H1 (cell line): ENCODE measurements around the gene MYBPH. TPM values are rescaled to one million over a fixed set of nuclear protein-coding genes. Genes with fewer than 3 reads are reported as not detected.

Experiments used
- CTCF ChIA-PET: fragments of 300-600 bp; sonication (Branson Sonifier 250); formaldehyde crosslinking; loops from one replicate; lab custom pipeline; 2021; ENCODE audit not compliant: partially characterized antibody; lab: Charles Lee
- POLR2A ChIA-PET: fragments of 300-600 bp; sonication (Branson Sonifier 250); formaldehyde crosslinking; loops from one replicate; lab custom pipeline; 2021; ENCODE audit warnings: inconsistent platforms; ENCODE audit not compliant: partially characterized antibody; lab: Charles Lee
- DNase-seq, 2 experiments: peaks; one replicate each; pipeline versions ENCODE4 v3.0.0 to v3.0.0-alpha.2; 2010 to 2022; ENCODE audit warnings: low spot score in 2 of 2, low read depth in 1 of 2, mixed read lengths in 1 of 2
- FAIRE-seq: peaks from 2 replicates; lab custom pipeline; 2011; peaks lifted over from hg19 to GRCh38; lab: Jason Lieb, UNC
- H2AFZ ChIP-seq: 2 replicates; pipeline ENCODE4 v1.8.1; 2012; ENCODE audit warnings: low read length, inconsistent platforms
- H2AK5ac ChIP-seq: 2 replicates; pipeline ENCODE4 v1.6.1; 2013; ENCODE audit warnings: low read depth, low read length
- H2BK120ac ChIP-seq: replicated peaks from 2 replicates; pipeline ENCODE3; 2013; ENCODE audit warnings: low read depth, low read length, inconsistent platforms
- H2BK12ac ChIP-seq: 2 replicates; pipeline ENCODE4 v1.6.1; 2013; ENCODE audit warnings: low read depth, low read length
- H2BK15ac ChIP-seq: 2 replicates; pipeline ENCODE4 v1.6.1; 2013; ENCODE audit warnings: low read length
- H2BK20ac ChIP-seq: 2 replicates; pipeline ENCODE4 v1.6.1; 2013; ENCODE audit warnings: low read length
- H2BK5ac ChIP-seq: 2 replicates; pipeline ENCODE4 v1.6.1; 2013; ENCODE audit warnings: low read depth, low read length
- H3K14ac ChIP-seq: 2 replicates; pipeline ENCODE4 v1.6.1; 2013; ENCODE audit warnings: inconsistent platforms; ENCODE audit not compliant: insufficient read length
- H3K18ac ChIP-seq: 2 replicates; pipeline ENCODE4 v1.6.1; 2013; ENCODE audit warnings: low read length; ENCODE audit errors: extremely low read depth
- H3K23ac ChIP-seq: 2 replicates; pipeline ENCODE4 v1.6.1; 2013; ENCODE audit warnings: inconsistent platforms; ENCODE audit not compliant: insufficient read length
- H3K23me2 ChIP-seq: 2 replicates; pipeline ENCODE4 v1.6.1; 2013; ENCODE audit warnings: low read depth, low read length
- H3K27ac ChIP-seq: 2 replicates; pipeline ENCODE4 v1.6.1; 2011; ENCODE audit warnings: low read depth, low read length, inconsistent platforms
- H3K27me3 ChIP-seq, 4 experiments: replicated peaks in 1 of 4; 1 replicate in 1 of 4; 2 replicates in 3 of 4; pipeline versions ENCODE4 v1.6.1 to v1.8.1; 2011 to 2013; ENCODE audit warnings: low read length in 3 of 4, mild to moderate bottlenecking in 3 of 4, inconsistent platforms in 2 of 4, mixed read lengths in 2 of 4, moderate library complexity in 1 of 4; ENCODE audit not compliant: control insufficient read depth in 3 of 4, insufficient read depth in 3 of 4; ENCODE audit errors: extremely low read depth in 1 of 4
- H3K36me3 ChIP-seq, 4 experiments: 2 replicates each; pipeline versions ENCODE4 v1.6.1 to v1.8.1; 2011 to 2013; ENCODE audit warnings: mild to moderate bottlenecking in 4 of 4, low read length in 3 of 4, moderate library complexity in 2 of 4, control low read depth in 1 of 4, inconsistent platforms in 1 of 4; ENCODE audit not compliant: insufficient read depth in 4 of 4, control insufficient read depth in 2 of 4
- H3K4ac ChIP-seq: replicated peaks from 2 replicates; pipeline ENCODE3; 2013; ENCODE audit warnings: low read length, low read depth, mixed read lengths, inconsistent platforms; ENCODE audit not compliant: insufficient read length
- H3K4me1 ChIP-seq, 4 experiments: replicated peaks in 1 of 4; 1 replicate in 1 of 4; 2 replicates in 3 of 4; pipeline versions ENCODE4 v1.6.1 to v1.8.1; 2011 to 2013; ENCODE audit warnings: low read length in 3 of 4, inconsistent platforms in 2 of 4, mixed read lengths in 1 of 4; ENCODE audit not compliant: insufficient read depth in 4 of 4, control insufficient read depth in 3 of 4
- H3K4me2 ChIP-seq, 2 experiments: 2 replicates each; pipeline versions ENCODE4 v1.6.1 to v1.8.1; 2011 to 2013; ENCODE audit warnings: low read depth in 2 of 2, low read length in 2 of 2, control low read depth in 1 of 2, inconsistent platforms in 1 of 2, mild to moderate bottlenecking in 1 of 2; ENCODE audit not compliant: insufficient read depth in 1 of 2
- H3K4me3 ChIP-seq, 4 experiments: fragments of 200-600, 300-600 bp in 1 of 4; sonication (generic), shearing (Covaris generic), sonication (Bioruptor Twin) in 1 of 4; 2 replicates each; pipeline versions ENCODE4 v1.5.1 to v1.8.1; 2011 to 2016; ENCODE audit warnings: low read length in 4 of 4, low read depth in 3 of 4, control low read depth in 2 of 4, inconsistent platforms in 2 of 4, mild to moderate bottlenecking in 2 of 4, mixed read lengths in 1 of 4, moderate library complexity in 1 of 4; ENCODE audit not compliant: insufficient read depth in 2 of 4; ENCODE audit errors: extremely low read depth in 1 of 4
- H3K56ac ChIP-seq: replicated peaks from 2 replicates; pipeline ENCODE3; 2013; ENCODE audit warnings: low read depth, mild to moderate bottlenecking, mixed read lengths, low read length, inconsistent platforms; ENCODE audit not compliant: insufficient read length
- H3K79me1 ChIP-seq: 2 replicates; pipeline ENCODE4 v1.6.1; 2013; ENCODE audit warnings: low read depth, low read length, control low read depth
- H3K79me2 ChIP-seq, 2 experiments: 2 replicates each; pipeline versions ENCODE4 v1.6.1 to v1.8.1; 2012 to 2013; ENCODE audit warnings: low read length in 2 of 2, mild to moderate bottlenecking in 2 of 2, inconsistent platforms in 1 of 2; ENCODE audit not compliant: insufficient read depth in 2 of 2, control insufficient read depth in 1 of 2
- H3K9ac ChIP-seq, 4 experiments: replicated peaks in 1 of 4; 1 replicate in 1 of 4; 2 replicates in 3 of 4; pipeline versions ENCODE4 v1.6.1 to v1.8.1; 2011 to 2013; ENCODE audit warnings: low read depth in 3 of 4, low read length in 3 of 4, control low read depth in 2 of 4, mild to moderate bottlenecking in 2 of 4, moderate library complexity in 2 of 4, inconsistent platforms in 1 of 4; ENCODE audit errors: extremely low read depth in 1 of 4
- H3K9me3 ChIP-seq, 2 experiments: 2 replicates each; pipeline versions ENCODE4 v1.6.1 to v1.8.1; 2012 to 2013; ENCODE audit warnings: mild to moderate bottlenecking in 2 of 2, moderate library complexity in 2 of 2, control low read depth in 1 of 2, inconsistent platforms in 1 of 2, low read depth in 1 of 2, low read length in 1 of 2, mixed read lengths in 1 of 2; ENCODE audit not compliant: insufficient read depth in 2 of 2
- H4K20me1 ChIP-seq, 2 experiments: replicated peaks in 1 of 2; 2 replicates each; pipeline versions ENCODE3 to v1.8.1; 2011 to 2013; ENCODE audit warnings: inconsistent platforms in 2 of 2, low read length in 2 of 2, mild to moderate bottlenecking in 1 of 2; ENCODE audit not compliant: insufficient read depth in 2 of 2, control insufficient read depth in 1 of 2
- H4K5ac ChIP-seq: 2 replicates; pipeline ENCODE4 v1.6.1; 2013; ENCODE audit warnings: low read length, low read depth, mixed read lengths, inconsistent platforms; ENCODE audit not compliant: insufficient read length
- H4K8ac ChIP-seq: 2 replicates; pipeline ENCODE4 v1.8.0; 2013; ENCODE audit warnings: mild to moderate bottlenecking, moderate library complexity, low read length, inconsistent platforms; ENCODE audit not compliant: insufficient read depth; ENCODE audit errors: extremely low read depth
- H4K91ac ChIP-seq: replicated peaks from 2 replicates; pipeline ENCODE3; 2013; ENCODE audit warnings: low read length, mixed read lengths, inconsistent platforms; ENCODE audit not compliant: insufficient read length
- EZH2 ChIP-seq: fragments of 200-600 bp; sonication (generic); IDR thresholded peaks from 2 replicates; pipeline ENCODE4 v1.7.1; 2012; ENCODE audit warnings: low read depth, mild to moderate bottlenecking, moderate library complexity, low read length, inconsistent platforms; ENCODE audit not compliant: severe bottlenecking
- HDAC6 ChIP-seq: IDR thresholded peaks from one replicate; pipeline ENCODE4 v1.7.1; 2012; ENCODE audit warnings: low read depth, mild to moderate bottlenecking, inconsistent platforms, low read length, moderate library complexity
- RBBP5 ChIP-seq: IDR thresholded peaks from 2 replicates; pipeline ENCODE4 v1.7.1; 2012; ENCODE audit warnings: low read depth, mild to moderate bottlenecking, inconsistent platforms, low read length, moderate library complexity, borderline replicate concordance
- SP4 ChIP-seq: IDR thresholded peaks from 2 replicates; pipeline ENCODE4 v1.6.1; 2012; ENCODE audit warnings: low read length, inconsistent platforms
- WGBS, 2 experiments: shearing (Covaris generic) in 1 of 2; methylation state at CpG; one replicate each; pipeline versions ENCODE4 v1.1.6 to v1.1.7; 2013 to 2015; ENCODE audit warnings: low lambda C conversion rate in 2 of 2, mixed read lengths in 2 of 2, inconsistent platforms in 1 of 2, low coverage in 1 of 2, missing lambda C conversion rate in 1 of 2; ENCODE audit not compliant: insufficient replicate concordance in 2 of 2, insufficient coverage in 1 of 2, insufficient read length in 1 of 2; ENCODE audit errors: extremely low coverage in 1 of 2, missing lambda C conversion rate in 1 of 2; 5-methylcytosine and 5-hydroxymethylcytosine counted together
- polyA plus RNA-seq, 7 experiments: library from polyadenylated mRNA; depleted of rRNA in 3 of 7; stranded (reverse) in 5 of 7; unstranded in 2 of 7; fragments of >200 nt in 5 of 7; fragments of 200-250 nt in 2 of 7; gene quantifications; 1 replicate in 5 of 7; 2 replicates in 1 of 7; 4 replicates in 1 of 7; pipeline versions ENCODE4 v1.2.1 to v1.2.3, GENCODE V29; 2011 to 2013; ENCODE audit warnings: missing spikeins in 2 of 7, mixed read lengths in 2 of 7
- total RNA-seq: library from RNA; stranded (reverse); fragmentation: NEBNext Ultra II Directional; extraction: Animal tissue kit (Norgen Biotek cat#: 25700); gene quantifications from 2 replicates; pipeline ENCODE4 v1.2.1, GENCODE V29; 2021

MYBPH gene
- total and polyA plus RNA-seq, 2 of the 8 experiments (the other 6 are each of a cell fraction or from before 2014, with no cell fraction given), result not detected

DNA sequence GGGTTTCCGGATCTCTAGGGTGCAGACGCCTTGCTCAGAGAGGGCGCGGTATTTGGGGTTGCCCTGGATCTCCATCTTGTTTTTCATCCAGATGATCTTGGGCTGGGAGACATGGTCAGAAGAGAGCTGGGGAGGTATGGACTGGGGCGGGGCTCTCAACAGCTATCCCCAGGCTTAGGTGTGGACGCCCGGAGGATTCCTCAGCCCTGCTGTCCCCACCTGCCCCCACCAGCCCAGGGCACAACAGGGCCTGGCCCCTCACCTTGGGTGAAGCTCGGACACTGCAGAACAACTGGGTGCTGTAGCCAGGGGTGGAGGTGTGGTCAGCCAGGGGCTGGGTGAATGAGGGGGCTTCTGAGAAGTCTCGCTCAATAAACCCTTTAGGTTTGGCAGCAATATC lies 6.6 kb downstream of the MYBPH start:
- peaks cover 0 to 7% (median 0%) of the 10 kb centered on the region in 4 experiments; a peak in 3 of 7 replicates for H3K4me1 ChIP-seq
- no peak overlapping the region for H2BK15ac ChIP-seq
- no peak overlapping the region for H3K18ac ChIP-seq
- H2BK120ac ChIP-seq, result no peak overlapping the region
- H2AK5ac ChIP-seq, result no peak overlapping the region
- no peak overlapping the region for H3K4ac ChIP-seq
- no peaks in the 10 kb centered on the region for H3K79me2 ChIP-seq
- CTCF ChIA-PET, result interaction anchor here (0.8 to 16.8 kb wide), 18 partner anchors 10 to 139 kb away, joined by 3 to 511 read pairs (median 6); partner anchors contain the start of genes ADORA1, CHI3L1 and MYOG
- WGBS, 2 experiments, result 79% methylated on average over 9 of the region's 9 CpGs; no CpG with 5 or more reads in 1 of the 2 experiments
- H3K27me3 ChIP-seq, result no peaks in the 10 kb centered on the region
- no peak overlapping the region for H2BK5ac ChIP-seq
- H4K91ac ChIP-seq, result no peak overlapping the region
- H3K9me3 ChIP-seq, result no peaks in the 10 kb centered on the region
- H3K9ac ChIP-seq, result no peak overlapping the region
- no peaks in the 10 kb centered on the region for H3K36me3 ChIP-seq
- no peak overlapping the region for H4K5ac ChIP-seq
- no peak overlapping the region for H2BK20ac ChIP-seq
- POLR2A ChIA-PET, result no interaction called here
- no peak overlapping the region for H3K23ac ChIP-seq
- no peak overlapping the region for H3K27ac ChIP-seq
- no peak overlapping the region for H2AFZ ChIP-seq
- H3K4me2 ChIP-seq, result no peak overlapping the region
- H3K56ac ChIP-seq, result no peak overlapping the region
- no peak for TF ChIP-seq SP4
- no peak for TF ChIP-seq RBBP5
- no peak for TF ChIP-seq EZH2
- TF ChIP-seq HDAC6, result no peak
- no peak overlapping the region for H2BK12ac ChIP-seq
- no peaks in the 10 kb centered on the region for H4K20me1 ChIP-seq
- H3K23me2 ChIP-seq, result no peaks in the 10 kb centered on the region
- H3K79me1 ChIP-seq, result no peaks in the 10 kb centered on the region
- H3K14ac ChIP-seq, result no peak overlapping the region
- no peak overlapping the region for H3K4me3 ChIP-seq
- no peak overlapping the region for H4K8ac ChIP-seq
- FAIRE-seq (no peak), DNase-seq (no peak)
